HepG2 (cell line): ENCODE measurements around the gene CEP76. TPM values are rescaled to one million over a fixed set of nuclear protein-coding genes. Genes with fewer than 3 reads are reported as not detected.

Experiments
- AFF4 ChIP-seq: sonication (generic); formaldehyde crosslinking; IDR thresholded peaks from 2 replicates; pipeline ENCODE4 v1.4.0; 2020; ENCODE audit warnings: missing genetic modification reagents
- ARNTL ChIP-seq: sonication (generic); formaldehyde crosslinking; IDR thresholded peaks from 2 replicates; pipeline ENCODE4 v1.4.0; 2020; ENCODE audit warnings: mild to moderate bottlenecking, missing genetic modification reagents
- ATF3 ChIP-seq: sonication (generic); formaldehyde crosslinking; IDR thresholded peaks from 2 replicates; pipeline ENCODE4 v1.4.0; 2020; ENCODE audit warnings: missing genetic modification reagents
- CCDC6 ChIP-seq: sonication (generic); formaldehyde crosslinking; IDR thresholded peaks from 2 replicates; pipeline ENCODE4 v1.8.1; 2022; ENCODE audit warnings: mild to moderate bottlenecking, missing genetic modification reagents, moderate library complexity
- DMAP1 ChIP-seq: IDR thresholded peaks from 2 replicates; pipeline ENCODE4 v1.6.1; 2016
- ETV5 ChIP-seq: IDR thresholded peaks from 2 replicates; pipeline ENCODE4 v1.6.1; 2018; ENCODE audit warnings: missing biosample characterization, missing genetic modification reagents, inconsistent platforms, borderline replicate concordance
- GRHL1 ChIP-seq: sonication (generic); formaldehyde crosslinking; conservative IDR thresholded peaks from 2 replicates; pipeline ENCODE4 v1.8.0; 2022; ENCODE audit warnings: missing genetic modification reagents
- IRF2 ChIP-seq: IDR thresholded peaks from 2 replicates; pipeline ENCODE4 v1.6.1; 2018; ENCODE audit warnings: missing genetic modification reagents, missing compliant biosample characterization
- MYC ChIP-seq: sonication (generic); formaldehyde crosslinking; IDR thresholded peaks from 2 replicates; pipeline ENCODE4 v1.9.0; 2021; ENCODE audit warnings: missing genetic modification reagents, borderline replicate concordance
- PITX1 ChIP-seq: sonication (generic); formaldehyde crosslinking; IDR thresholded peaks from 2 replicates; pipeline ENCODE4 v1.5.1; 2020; ENCODE audit warnings: mild to moderate bottlenecking, missing genetic modification reagents
- POGZ ChIP-seq: sonication (generic); formaldehyde crosslinking; IDR thresholded peaks from 2 replicates; pipeline ENCODE4 v1.4.0; 2020; ENCODE audit warnings: mild to moderate bottlenecking, missing genetic modification reagents
- POLR2AphosphoS2 ChIP-seq: IDR thresholded peaks from 2 replicates; pipeline ENCODE4 v1.6.1; 2011; ENCODE audit warnings: low read depth, low read length, improper control_type of control experiment
- POLR2AphosphoS5 ChIP-seq: IDR thresholded peaks from 2 replicates; pipeline ENCODE4 v1.6.1; 2012; ENCODE audit warnings: low read depth, low read length
- SAP130 ChIP-seq: IDR thresholded peaks from 2 replicates; pipeline ENCODE4 v1.6.1; 2016; ENCODE audit warnings: low read depth
- ZNF33A ChIP-seq: sonication (generic); formaldehyde crosslinking; IDR thresholded peaks from 2 replicates; pipeline ENCODE4 v1.5.1; 2020; ENCODE audit warnings: missing genetic modification reagents, mild to moderate bottlenecking, moderate library complexity, borderline replicate concordance
- ZNF567 ChIP-seq: sonication (generic); formaldehyde crosslinking; IDR thresholded peaks from 2 replicates; pipeline ENCODE4 v1.8.1; 2023; ENCODE audit warnings: mild to moderate bottlenecking, missing genetic modification reagents, borderline replicate concordance
- ZNF607 ChIP-seq: sonication (generic); formaldehyde crosslinking; IDR thresholded peaks from 2 replicates; pipeline ENCODE4 v1.5.1; 2020; ENCODE audit warnings: missing genetic modification reagents, mild to moderate bottlenecking, borderline replicate concordance
- ZNF740 ChIP-seq: sonication (generic); formaldehyde crosslinking; IDR thresholded peaks from 2 replicates; pipeline ENCODE4 v1.4.0; 2020; ENCODE audit warnings: missing genetic modification reagents
- ZNF784 ChIP-seq: sonication (generic); formaldehyde crosslinking; IDR thresholded peaks from 2 replicates; pipeline ENCODE4 v1.5.1; 2020; ENCODE audit warnings: missing genetic modification reagents, mild to moderate bottlenecking, borderline replicate concordance
- polyA plus RNA-seq, 8 experiments: library from polyadenylated mRNA; depleted of rRNA in 3 of 8; stranded (reverse) in 7 of 8; unstranded in 1 of 8; fragments of >200 nt; fragmentation: Illumina TruSeq in 4 of 8; extraction: Trizol in 4 of 8; gene quantifications; 2 replicates each; pipeline versions ENCODE4 v1.2.1 to v1.2.3, GENCODE V29; 2011 to 2016; ENCODE audit warnings: low read depth in 4 of 8, missing spikeins in 1 of 8, mixed read lengths in 1 of 8; ENCODE audit not compliant: insufficient read depth in 1 of 8
- total RNA-seq, 5 experiments: library from RNA; depleted of rRNA; stranded (reverse); fragments of >200 nt; fragmentation: Illumina TruSeq; extraction: Trizol; gene quantifications; 2 replicates each; pipeline ENCODE4 v1.2.3, GENCODE V29; 2016; ENCODE audit warnings: low read depth in 1 of 5

The CEP76 gene
- total and polyA plus RNA-seq, 2 of the 13 experiments (the other 11 are each of a cell fraction or from before 2014, with no cell fraction given) = 13.9 to 15.1 TPM

GRCh38 chr18:12656938-12657683 is 45.4 kb downstream of the CEP76 start (continued):
- TF ChIP-seq AFF4 (CRISPR knock-in tag) (no peak), GRHL1 (CRISPR knock-in tag) (no peak), CCDC6 (CRISPR knock-in tag) (no peak), ETV5 (CRISPR knock-in tag) (0 out of 2 replicates have a peak, but pooled peaks have one; percentile 33), ZNF33A (no peak), DMAP1 (CRISPR knock-in tag) (peak; percentile 28; the same call in 1 of the 2 replicates), ATF3 (no peak; the same call in 1 of the 2 replicates), POLR2AphosphoS5 (no peak), SAP130 (peak; percentile 34), ZNF784 (CRISPR knock-in tag) (no peak), MYC (peak; percentile 68; the same call in 1 of the 2 replicates), POGZ (CRISPR knock-in tag) (0 out of 2 replicates have a peak, but pooled peaks have one; percentile 18), ZNF740 (0 out of 2 replicates have a peak, but pooled peaks have one; percentile 22), PITX1 (CRISPR knock-in tag) (no peak), IRF2 (0 out of 2 replicates have a peak, but pooled peaks have one; percentile 10), ZNF567 (no peak), ZNF607 (peak; percentile 71), POLR2AphosphoS2 (no peak), ARNTL (peak; percentile 64; the same call in 1 of the 2 replicates)
